Loucy (cell line): ENCODE measurements around the gene PDK3.

Experiments used
- H2AFZ ChIP-seq: fragments of 200-600 bp; sonication (generic); 2 replicates; pipeline ENCODE4 v1.6.0; 2016; ENCODE audit warnings: antibody characterized with exemption, mild to moderate bottlenecking, low read length, moderate library complexity
- H3F3A ChIP-seq: fragments of 200-600 bp; 2 replicates; pipeline ENCODE4 v1.6.0; 2016; ENCODE audit warnings: antibody characterized with exemption, low read depth, mild to moderate bottlenecking
- H3K27me3 ChIP-seq: fragments of 200-600 bp; sonication (generic); 2 replicates; pipeline ENCODE4 v1.6.1; 2014; ENCODE audit warnings: low read length, mild to moderate bottlenecking; ENCODE audit not compliant: insufficient read depth, poor library complexity, severe bottlenecking
- H3K36me3 ChIP-seq: fragments of 200-600 bp; sonication (generic); 2 replicates; pipeline ENCODE4 v1.6.1; 2016; ENCODE audit warnings: low read length; ENCODE audit not compliant: insufficient read depth
- H3K4me1 ChIP-seq: fragments of 200-600 bp; sonication (generic); 2 replicates; pipeline ENCODE4 v1.5.1; 2014; ENCODE audit warnings: low read length, mild to moderate bottlenecking; ENCODE audit not compliant: insufficient read depth, poor library complexity, severe bottlenecking
- H3K4me2 ChIP-seq: fragments of 200-600 bp; sonication (generic); 2 replicates; pipeline ENCODE4 v1.6.0; 2014; ENCODE audit warnings: antibody characterized with exemption, low read length, low read depth, mild to moderate bottlenecking; ENCODE audit not compliant: poor library complexity, severe bottlenecking
- H3K4me3 ChIP-seq: fragments of 200-600 bp; sonication (generic); 2 replicates; pipeline ENCODE4 v1.5.1; 2014; ENCODE audit warnings: low read length, mild to moderate bottlenecking, mixed read lengths; ENCODE audit not compliant: poor library complexity, severe bottlenecking
- H3K79me2 ChIP-seq: fragments of 200-600 bp; sonication (generic); 2 replicates; pipeline ENCODE4 v1.6.1; 2014; ENCODE audit warnings: low read length; ENCODE audit not compliant: insufficient read depth
- H3K9ac ChIP-seq: fragments of 200-600 bp; sonication (generic); 2 replicates; pipeline ENCODE4 v1.6.0; 2014; ENCODE audit warnings: mild to moderate bottlenecking, low read depth, low read length, moderate library complexity; ENCODE audit not compliant: poor library complexity, severe bottlenecking
- H3K9me2 ChIP-seq: fragments of 200-600 bp; sonication (generic); replicated peaks from 2 replicates; pipeline ENCODE4 v1.6.1; 2016; ENCODE audit warnings: low read depth, low read length, mixed read lengths
- H3K9me3 ChIP-seq: fragments of 200-600 bp; sonication (generic); 2 replicates; pipeline ENCODE4 v1.6.1; 2014; ENCODE audit warnings: mild to moderate bottlenecking, antibody characterized with exemption, low read length, low read depth; ENCODE audit not compliant: insufficient read depth
- H4K20me1 ChIP-seq: fragments of 200-600 bp; sonication (generic); 2 replicates; pipeline ENCODE4 v1.6.0; 2014; ENCODE audit warnings: antibody characterized with exemption, low read length, mild to moderate bottlenecking; ENCODE audit not compliant: insufficient read depth, poor library complexity, severe bottlenecking
- EZH2phosphoT487 ChIP-seq: fragments of 200-600 bp; IDR thresholded peaks from 2 replicates; pipeline ENCODE4 v1.6.1; 2018; ENCODE audit warnings: antibody characterized with exemption, mild to moderate bottlenecking, moderate library complexity, borderline replicate concordance
- TF ChIP-seq, protein P1 (sequence below): fragments of 200-600 bp; sonication (generic); conservative IDR thresholded peaks from 2 replicates; pipeline ENCODE4 v1.5.1; 2014; ENCODE audit warnings: mild to moderate bottlenecking, antibody characterized with exemption, low read length

Gene PDK3

DNA sequence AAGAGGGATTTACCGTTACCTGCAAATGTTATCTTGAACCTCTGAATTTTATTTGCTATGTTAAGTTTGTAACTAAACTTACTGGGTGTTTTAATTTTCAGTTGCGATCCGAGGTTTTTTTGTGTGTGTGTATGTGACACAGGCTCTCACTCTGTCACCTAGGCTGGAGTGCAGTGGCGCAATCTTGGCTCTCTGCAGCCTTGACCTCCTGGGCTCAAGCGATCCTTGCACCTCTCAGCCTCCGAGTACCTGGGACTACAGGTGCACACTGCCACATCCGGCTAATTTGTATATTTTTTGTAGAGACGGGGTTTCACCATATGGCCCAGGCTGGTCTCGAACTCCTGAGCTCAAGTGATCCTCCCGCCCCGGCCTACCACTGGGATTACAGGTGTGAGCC is 18.5 kb downstream of the PDK3 start:
- Histone ChIP-seq H3K4me3 (no peak overlapping the region), H3K4me1 (peaks cover 23% of the 10 kb centered on the region), H3K79me2 (peaks cover 60% of the 10 kb centered on the region), H3K4me2 (no peak overlapping the region), H3K9me2 (no peaks in the 10 kb centered on the region), H3K9ac (no peak overlapping the region), H3F3A (peaks cover 10% of the 10 kb centered on the region; the same call in 1 of the 2 replicates), H2AFZ (no peak overlapping the region), H3K36me3 (no peaks in the 10 kb centered on the region), H4K20me1 (no peaks in the 10 kb centered on the region), H3K9me3 (no peaks in the 10 kb centered on the region), H3K27me3 (no peaks in the 10 kb centered on the region)
- TF ChIP-seq, protein P1, sequence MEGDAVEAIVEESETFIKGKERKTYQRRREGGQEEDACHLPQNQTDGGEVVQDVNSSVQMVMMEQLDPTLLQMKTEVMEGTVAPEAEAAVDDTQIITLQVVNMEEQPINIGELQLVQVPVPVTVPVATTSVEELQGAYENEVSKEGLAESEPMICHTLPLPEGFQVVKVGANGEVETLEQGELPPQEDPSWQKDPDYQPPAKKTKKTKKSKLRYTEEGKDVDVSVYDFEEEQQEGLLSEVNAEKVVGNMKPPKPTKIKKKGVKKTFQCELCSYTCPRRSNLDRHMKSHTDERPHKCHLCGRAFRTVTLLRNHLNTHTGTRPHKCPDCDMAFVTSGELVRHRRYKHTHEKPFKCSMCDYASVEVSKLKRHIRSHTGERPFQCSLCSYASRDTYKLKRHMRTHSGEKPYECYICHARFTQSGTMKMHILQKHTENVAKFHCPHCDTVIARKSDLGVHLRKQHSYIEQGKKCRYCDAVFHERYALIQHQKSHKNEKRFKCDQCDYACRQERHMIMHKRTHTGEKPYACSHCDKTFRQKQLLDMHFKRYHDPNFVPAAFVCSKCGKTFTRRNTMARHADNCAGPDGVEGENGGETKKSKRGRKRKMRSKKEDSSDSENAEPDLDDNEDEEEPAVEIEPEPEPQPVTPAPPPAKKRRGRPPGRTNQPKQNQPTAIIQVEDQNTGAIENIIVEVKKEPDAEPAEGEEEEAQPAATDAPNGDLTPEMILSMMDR: no peak

DNA sequence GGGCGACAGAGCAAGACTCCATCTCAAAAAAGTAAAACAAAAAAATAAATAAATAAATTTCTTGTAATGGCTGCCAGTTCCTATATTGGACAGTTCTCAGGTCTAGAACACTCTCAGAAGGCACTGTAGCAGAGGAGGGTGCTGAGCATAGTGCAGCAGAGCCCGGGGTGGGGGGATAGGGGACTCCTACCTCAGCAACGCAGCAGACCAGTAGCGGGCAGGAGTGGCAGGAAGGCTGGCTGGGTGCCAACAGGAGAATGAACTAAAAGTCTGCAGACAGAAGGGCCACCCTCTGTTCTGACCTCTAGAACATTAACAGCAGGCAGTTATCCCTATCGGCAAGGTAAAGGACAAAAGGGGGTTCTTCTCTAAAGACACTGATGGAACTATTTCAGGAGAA is 20.2 kb downstream of the PDK3 start:
- Histone ChIP-seq H3K79me2 (peaks cover 51% of the 10 kb centered on the region), H2AFZ (no peak overlapping the region), H3K9me3 (no peaks in the 10 kb centered on the region), H3K4me2 (no peak overlapping the region), H3K9ac (no peak overlapping the region), H3K4me3 (no peak overlapping the region), H4K20me1 (no peaks in the 10 kb centered on the region), H3K9me2 (no peaks in the 10 kb centered on the region), H3F3A (peaks cover 3% of the 10 kb centered on the region; the same call in 1 of the 2 replicates), H3K27me3 (no peaks in the 10 kb centered on the region), H3K36me3 (no peaks in the 10 kb centered on the region), H3K4me1 (peaks cover 12% of the 10 kb centered on the region)
- TF ChIP-seq EZH2phosphoT487: no peak
- TF ChIP-seq, protein P1: no peak

DNA sequence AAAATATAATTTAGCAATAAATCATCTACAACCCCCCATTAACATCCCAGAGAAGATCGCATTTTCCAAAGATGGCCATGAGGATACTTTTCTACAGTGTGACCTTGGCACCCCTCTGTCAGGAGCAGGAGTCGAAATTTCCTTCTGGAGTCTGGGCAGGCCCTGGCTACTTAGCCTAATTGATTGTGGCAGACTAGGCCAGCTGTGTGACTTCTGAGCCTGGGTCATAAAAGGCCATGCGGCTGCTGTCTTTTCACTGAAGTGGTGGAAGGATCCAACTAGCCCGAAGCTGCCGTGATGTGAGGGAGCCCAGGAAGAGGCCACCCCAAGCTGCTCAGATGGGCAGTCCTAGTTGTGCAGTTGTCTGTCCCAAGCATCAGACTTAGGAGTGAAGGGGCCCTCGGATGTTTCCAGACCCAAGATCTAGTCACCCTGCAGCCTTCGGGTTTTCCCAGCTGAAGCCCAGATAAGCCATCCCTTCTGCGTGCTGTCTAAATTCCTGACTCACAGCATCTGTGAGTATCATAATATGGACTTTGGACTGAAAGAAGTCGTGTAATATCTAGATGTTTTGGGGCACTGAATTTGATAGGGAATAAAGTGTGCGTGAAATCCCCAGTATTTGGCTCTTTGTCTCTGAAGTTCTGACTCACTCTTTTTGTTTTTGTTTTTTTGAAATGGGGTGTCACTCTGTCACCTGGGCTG is 21.0 kb downstream of the PDK3 start:
- Histone ChIP-seq H3K9me3 (no peaks in the 10 kb centered on the region), H3K36me3 (no peaks in the 10 kb centered on the region), H3K4me2 (no peak overlapping the region), H3K79me2 (peaks cover 42% of the 10 kb centered on the region), H2AFZ (no peak overlapping the region), H3F3A (no peaks in the 10 kb centered on the region), H3K9me2 (no peaks in the 10 kb centered on the region), H3K27me3 (no peaks in the 10 kb centered on the region), H3K4me1 (peaks cover 8% of the 10 kb centered on the region), H3K9ac (no peak overlapping the region), H4K20me1 (no peaks in the 10 kb centered on the region), H3K4me3 (no peak overlapping the region)
- TF ChIP-seq, protein P1: no peak
- TF ChIP-seq EZH2phosphoT487: no peak
